K562 (cell line): ENCODE results near the gene CPNE9. TPM values are rescaled to one million over a fixed set of nuclear protein-coding genes. Genes with fewer than 3 reads are reported as not detected.
A peak's percentile ranks its signal among the peaks of the same experiment; 100 is the strongest.

Source experiments
- CHD4 ChIP-seq: fragments of 200-600 bp; sonication (generic); IDR thresholded peaks from 3 replicates; pipeline ENCODE4 v1.6.1; 2012; ENCODE audit warnings: low read depth, mild to moderate bottlenecking, mixed read lengths, low read length, inconsistent platforms; ENCODE audit not compliant: insufficient read depth, insufficient replicate concordance, poor library complexity, severe bottlenecking
- CTCF ChIP-seq, 3 experiments: IDR thresholded peaks in 2 of 3; conservative IDR thresholded peaks in 1 of 3; 2 replicates each; pipeline ENCODE4 v1.5.1; 2011 to 2012; ENCODE audit warnings: low read length in 3 of 3, mild to moderate bottlenecking in 3 of 3, control low read depth in 2 of 3, improper control_type of control experiment in 1 of 3, inconsistent platforms in 1 of 3, low read depth in 1 of 3, mixed read lengths in 1 of 3, moderate library complexity in 1 of 3; ENCODE audit not compliant: insufficient read depth in 2 of 3
- MGA ChIP-seq: fragments of 450-650 bp; IDR thresholded peaks from 2 replicates; pipeline ENCODE4 v1.6.1; 2016; ENCODE audit warnings: mild to moderate bottlenecking, moderate library complexity
- RBBP5 ChIP-seq: fragments of 200-600 bp; sonication (generic); IDR thresholded peaks from 2 replicates; pipeline ENCODE4 v1.6.1; 2012; ENCODE audit warnings: borderline replicate concordance, mild to moderate bottlenecking, low read length, control low read depth, inconsistent platforms; ENCODE audit not compliant: insufficient read depth, poor library complexity, severe bottlenecking
- ZFP36 ChIP-seq: fragments of 150-350 bp; IDR thresholded peaks from 2 replicates; pipeline ENCODE4 v1.6.1; 2018; ENCODE audit warnings: low read length, low read depth; ENCODE audit not compliant: partially characterized antibody
- ZNF609 ChIP-seq: sonication (generic); formaldehyde crosslinking; IDR thresholded peaks from 2 replicates; pipeline ENCODE4 v1.8.1; 2023; ENCODE audit warnings: missing genetic modification reagents, mild to moderate bottlenecking, borderline replicate concordance
- polyA plus RNA-seq, 8 experiments: library from polyadenylated mRNA; depleted of rRNA in 4 of 8; stranded (reverse) in 5 of 8; unstranded in 3 of 8; fragments of >200 nt; fragmentation: Nextera tagmentation in 2 of 8; fragmentation: Illumina TruSeq in 1 of 8; extraction: Ambion mirVana in 2 of 8; extraction: Trizol in 1 of 8; gene quantifications; 2 replicates each; pipeline versions ENCODE4 v1.2.1 to v1.2.3, GENCODE V29; 2011 to 2014; ENCODE audit warnings: inconsistent platforms in 1 of 8, missing spikeins in 1 of 8
- total RNA-seq, 7 experiments: library from RNA; depleted of rRNA in 6 of 7; stranded (reverse); fragments of >200 nt in 6 of 7; fragmentation: Illumina TruSeq in 2 of 7; extraction: Trizol in 2 of 7; gene quantifications; 2 replicates each; pipeline versions ENCODE4 v1.2.1 to v1.2.3, GENCODE V29; 2011 to 2021; ENCODE audit warnings: low replicate concordance in 1 of 7

Gene CPNE9
- total and polyA plus RNA-seq, 9 of the 15 experiments (the other 6 are each of a cell fraction or from before 2014, with no cell fraction given) = 0.22 to 0.56 (median 0.29) TPM; not detected in 3

- no peak for TF ChIP-seq ZNF609 (CRISPR knock-in tag)
- TF ChIP-seq ZFP36 = peak; percentile 6
- no peak for TF ChIP-seq RBBP5
- TF ChIP-seq MGA = peak; percentile 52; the same call in 1 of the 2 replicates
- TF ChIP-seq CTCF (IDR thresholded peaks at IDR 0.05 in 2 of 3, conservative IDR thresholded peaks at IDR 0.05 in 1 of 3; ENCODE audit: insufficient read depth in 2 of 3, low read depth in 1 of 3, low read length in 3 of 3) = peak; percentile 93 to 99 (median 99)
- no peak for TF ChIP-seq CHD4
These were observed 12.3 kb downstream of the CPNE9 start (continued) for GRCh38 chr3:9715764-9716437.
